Measurements from ENCODE around the gene PAX7. TPM values are rescaled to one million over a fixed set of nuclear protein-coding genes. Genes with fewer than 3 reads are reported as not detected.

PAX7 gene
- total RNA-seq, 4 donors from 2014 or later: not detected

- peaks cover 0 to 69% (median 1%) of the 10 kb centered on the region in 4 donors for H3K27me3 ChIP-seq
Observed at GRCh38 chr1:18588093-18588492, 42.6 kb upstream of the PAX7 start.

DNA sequence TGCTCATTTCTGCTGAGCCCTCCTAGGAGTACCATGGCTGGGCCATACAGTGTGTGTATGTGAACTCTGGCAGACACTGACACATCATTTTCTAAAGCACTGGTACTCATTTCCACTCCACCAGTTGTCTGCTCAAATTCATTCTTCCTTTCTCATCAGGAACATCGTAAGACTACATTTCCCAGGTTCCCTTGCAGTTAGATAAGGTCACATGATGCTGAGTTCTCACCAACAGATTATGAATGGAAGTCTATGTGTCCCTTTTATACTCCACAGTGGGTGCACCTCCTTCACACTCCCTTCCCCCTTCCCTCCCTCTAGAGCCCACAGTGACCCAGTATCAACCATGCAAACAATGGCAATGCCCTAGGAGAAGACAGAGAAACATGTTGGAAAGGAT is 38.3 kb upstream of the PAX7 start:
- no peak for DNase-seq (ENCODE audit: extremely low spot score)
- H3K36me3 ChIP-seq: no peaks in the 10 kb centered on the region
- H3K27ac ChIP-seq (replicated peaks in 1 of 4): no peak overlapping the region
- WGBS: 88% methylated on average over 1 of the region's 1 CpG
- no peak overlapping the region for H3K4me3 ChIP-seq
- TF ChIP-seq CTCF (IDR thresholded peaks at IDR 0.05) (no peak), POLR2A (IDR thresholded peaks at IDR 0.05; ENCODE audit: low read depth) (no peak)
- intact Hi-C loops (cut with DNase I): no loop called here
- peaks cover 0 to 72% (median 3%) of the 10 kb centered on the region in 4 donors for H3K27me3 ChIP-seq
- peaks cover 0 to 2% (median 0%) of the 10 kb centered on the region in 4 donors for H3K4me1 ChIP-seq
- no peaks in the 10 kb centered on the region for H3K9me3 ChIP-seq

More at GRCh38 chr1:18588093-18588492, 42.6 kb upstream of the PAX7 start:
- H3K4me1 ChIP-seq: peaks cover 0 to 15% (median 9%) of the 10 kb centered on the region in 4 donors
- intact Hi-C loops (cut with DNase I): no loop called here
- DNase-seq (ENCODE audit: extremely low spot score): no peak
- 40% methylated on average over 9 of the region's 9 CpGs for WGBS
- H3K9me3 ChIP-seq: no peaks in the 10 kb centered on the region
- no peaks in the 10 kb centered on the region for H3K36me3 ChIP-seq
- no peak overlapping the region for H3K27ac ChIP-seq (replicated peaks in 1 of 4)
- H3K4me3 ChIP-seq: no peak overlapping the region
- TF ChIP-seq POLR2A (IDR thresholded peaks at IDR 0.05; ENCODE audit: low read depth): no peak
- TF ChIP-seq CTCF (IDR thresholded peaks at IDR 0.05): no peak
- no peak for TF ChIP-seq POLR2AphosphoS5 (IDR thresholded peaks at IDR 0.05)
- TF ChIP-seq EP300 (IDR thresholded peaks at IDR 0.05): no peak

DNA sequence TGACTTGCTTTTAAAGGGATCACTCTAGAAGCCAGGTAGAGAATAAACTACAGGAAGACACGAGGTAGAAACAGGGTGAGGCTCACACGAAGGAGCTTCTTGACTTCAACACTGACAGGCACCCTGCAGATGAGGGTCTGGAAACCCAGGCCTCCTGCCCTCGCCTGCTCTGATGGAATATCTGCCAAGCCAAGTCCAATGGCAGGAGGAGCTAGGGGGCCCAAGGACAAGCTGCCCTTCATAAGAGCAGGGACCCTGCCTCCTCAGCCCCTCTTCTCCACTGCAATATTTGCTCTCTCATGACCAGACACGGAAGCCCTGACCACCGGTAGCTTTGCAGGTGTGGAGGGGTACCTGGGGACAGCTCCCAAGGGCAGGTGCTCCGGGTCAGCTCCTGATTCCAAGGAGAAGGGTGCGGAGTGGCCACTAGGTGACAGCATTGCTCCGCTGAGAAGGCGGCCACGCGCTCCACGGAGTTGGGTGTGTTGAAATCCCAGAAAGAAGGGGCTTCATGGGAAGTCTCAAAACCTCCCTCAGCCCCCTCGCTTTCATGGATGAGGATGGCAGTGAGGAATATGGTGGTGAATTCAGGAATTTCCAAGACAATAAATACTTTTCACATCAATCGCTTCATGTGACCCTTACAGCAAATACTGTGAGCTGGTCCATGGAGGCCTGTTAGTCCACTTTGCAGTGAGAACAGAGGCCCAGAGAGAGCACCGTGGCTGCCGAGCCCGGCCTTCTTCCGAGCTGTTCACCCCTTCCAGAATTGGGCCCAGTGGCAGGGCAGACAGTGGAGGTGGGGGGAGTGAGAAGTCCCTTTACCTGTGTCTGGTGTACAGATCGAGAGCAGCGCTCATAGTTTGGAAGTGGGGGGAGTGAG is 33.2 kb upstream of the PAX7 start:
- H3K27ac ChIP-seq (replicated peaks in 1 of 4): no peak overlapping the region
- H3K36me3 ChIP-seq: no peaks in the 10 kb centered on the region
- no peak for DNase-seq (ENCODE audit: extremely low spot score)
- no peak overlapping the region for H3K4me3 ChIP-seq
- TF ChIP-seq POLR2AphosphoS5 (IDR thresholded peaks at IDR 0.05): no peak
- TF ChIP-seq CTCF (IDR thresholded peaks at IDR 0.05): peak; percentile 75 to 92 (median 87)
- peaks cover 0 to 85% (median 6%) of the 10 kb centered on the region in 4 donors for H3K27me3 ChIP-seq
- no peaks in the 10 kb centered on the region for H3K9me3 ChIP-seq
- intact Hi-C loops (cut with DNase I): loop anchor here (2.0 kb wide), 1 partner anchor 277 kb away; no protein-coding TSS in a partner anchor
- WGBS: 16% methylated on average over 20 of the region's 20 CpGs
- H3K4me1 ChIP-seq: peaks cover 0 to 10% (median 3%) of the 10 kb centered on the region in 4 donors

- no peaks in the 10 kb centered on the region for H3K36me3 ChIP-seq
- H3K4me3 ChIP-seq: no peak overlapping the region
- H3K9me3 ChIP-seq: no peaks in the 10 kb centered on the region
- H3K27ac ChIP-seq (replicated peaks in 1 of 4): no peak overlapping the region
- whole genome bisulfite sequencing: 14% methylated on average over 8 of the region's 12 CpGs
- TF ChIP-seq EP300 (IDR thresholded peaks at IDR 0.05) (no peak), POLR2AphosphoS5 (IDR thresholded peaks at IDR 0.05) (no peak), CTCF (IDR thresholded peaks at IDR 0.05) (no peak), POLR2A (IDR thresholded peaks at IDR 0.05; ENCODE audit: low read depth) (no peak)
- intact Hi-C loops (cut with DNase I): loop anchor here (1.0 kb wide), 1 partner anchor 221 kb away; no protein-coding TSS in a partner anchor
- peaks cover 0 to 89% (median 6%) of the 10 kb centered on the region in 4 donors for H3K27me3 ChIP-seq
- DNase-seq (ENCODE audit: extremely low spot score): no peak
- H3K4me1 ChIP-seq: peaks cover 0 to 10% (median 3%) of the 10 kb centered on the region in 4 donors
Observed at GRCh38 chr1:18599086-18599485, 31.6 kb upstream of the PAX7 start.
